Measurements from ENCODE around the gene LRCH1. TPM values are rescaled to one million over a fixed set of nuclear protein-coding genes. Genes with fewer than 3 reads are reported as not detected.
"Not testable (repeated sequence)": the region's sequence is repeated elsewhere in the genome, so short reads cannot be mapped to it uniquely, and the experiment has no call there.

The LRCH1 gene
- total RNA-seq, 1 donor from 2014 or later = 17.1 TPM

- DNase-seq (ENCODE audit: low spot score in 2 of 2); FAIRE-seq: not testable (repeated sequence)
These were observed 217.0 kb downstream of the LRCH1 start for GRCh38 chr13:46769925-46770324.

- DNase-seq (ENCODE audit: low spot score in 2 of 2) (no peak), FAIRE-seq (no peak)
These were observed 218.7 kb downstream of the LRCH1 start for GRCh38 chr13:46771693-46772092.

GRCh38 chr13:46773541-46773940 is 220.6 kb downstream of the LRCH1 start:
- FAIRE-seq (no peak), DNase-seq (ENCODE audit: low spot score in 2 of 2) (no peak)

- no peak for FAIRE-seq
These were observed 222.6 kb downstream of the LRCH1 start for GRCh38 chr13:46775385-46776107.

GRCh38 chr13:46778095-46778494 is 225.1 kb downstream of the LRCH1 start:
- FAIRE-seq (no peak), DNase-seq (ENCODE audit: low spot score in 2 of 2) (no peak)

More at GRCh38 chr13:46775385-46776107, 222.6 kb downstream of the LRCH1 start:
- DNase-seq (ENCODE audit: low spot score in 2 of 2) = no peak

- FAIRE-seq = no peak
- DNase-seq (ENCODE audit: low spot score in 2 of 2) = no peak
These were observed 225.9 kb downstream of the LRCH1 start for GRCh38 chr13:46778890-46779289.

GRCh38 chr13:46782066-46782465 is 229.1 kb downstream of the LRCH1 start:
- DNase-seq (ENCODE audit: low spot score in 2 of 2) (no peak), FAIRE-seq (peak; percentile 69)

GRCh38 chr13:46782691-46783090 is 229.7 kb downstream of the LRCH1 start:
- FAIRE-seq = no peak
- no peak for DNase-seq (ENCODE audit: low spot score in 2 of 2)

GRCh38 chr13:46783504-46783903 is 230.5 kb downstream of the LRCH1 start:
- no peak for FAIRE-seq
- DNase-seq (ENCODE audit: low spot score in 2 of 2) = no peak

GRCh38 chr13:46795321-46795720 is 242.4 kb downstream of the LRCH1 start:
- FAIRE-seq (no peak), DNase-seq (ENCODE audit: low spot score in 2 of 2) (no peak)

- no peak for FAIRE-seq
- DNase-seq (ENCODE audit: low spot score in 2 of 2) = no peak
These were observed 243.2 kb downstream of the LRCH1 start for GRCh38 chr13:46796129-46796514.

GRCh38 chr13:46796515-46797474 is 243.8 kb downstream of the LRCH1 start, which contains the start of gene ESD:
ESD (minus strand) TSS chr13:46797161; CDS start chr13:46791413, 5,748 bp downstream.
- peak; percentile 68 to 86 for DNase-seq (ENCODE audit: low spot score in 2 of 2)
- no peak for FAIRE-seq

GRCh38 chr13:46797501-46798237 is 244.7 kb downstream of the LRCH1 start:
- DNase-seq (ENCODE audit: low spot score in 2 of 2) (no peak), FAIRE-seq (no peak)

GRCh38 chr13:46799139-46799538 is 246.2 kb downstream of the LRCH1 start:
- FAIRE-seq (no peak), DNase-seq (ENCODE audit: low spot score in 2 of 2) (no peak)

- FAIRE-seq (no peak), DNase-seq (ENCODE audit: low spot score in 2 of 2) (no peak)
These were observed 248.9 kb downstream of the LRCH1 start for GRCh38 chr13:46801858-46802257.

Small RNA genes lying within 50 kb of the gene (small RNA-seq; reads per million reads assigned to genes)
- not detected for gene AL359880.1

Other genes with a start within 250 kb of the LRCH1 start
- 3.3 TPM for gene RUBCNL, start 165.9 kb upstream of the LRCH1 start, total RNA-seq
- gene ESD, start 244.0 kb downstream of the LRCH1 start, total RNA-seq = 124 TPM